T-cell (primary cell): ENCODE measurements around the gene HTR3A. TPM values are rescaled to one million over a fixed set of nuclear protein-coding genes. Genes with fewer than 3 reads are reported as not detected.
A peak's percentile ranks its signal among the peaks of the same experiment; 100 is the strongest.

ENCODE experiments used
- ATAC-seq, 4 experiments: fragments of 200-7000 bp in 3 of 4; fragments of 150-1000 bp in 1 of 4; cut with Tn5 transposase; replicated peaks in 1 of 4; 1 replicate in 3 of 4; 2 replicates in 1 of 4; pipeline ENCODE4 v1.10.0; 2021; ENCODE audit warnings: moderate library complexity in 3 of 4, mild to moderate bottlenecking in 2 of 4, moderate number of reproducible peaks in 1 of 4
- CTCF ChIA-PET, 2 donors: fragments of 300-600 bp; sonication (Branson Sonifier 250); formaldehyde crosslinking; loops; one replicate each; lab custom pipeline; 2022; ENCODE audit warnings: antibody characterized with exemption in 2 of 2; lab: Charles Lee
- POLR2A ChIA-PET, 2 donors: fragments of 300-600 bp; sonication (Branson Sonifier 250); formaldehyde crosslinking; loops; one replicate each; lab custom pipeline; 2022; ENCODE audit warnings: antibody characterized with exemption in 2 of 2; lab: Charles Lee
- DNase-seq, 35 experiments: peaks; one replicate each; pipeline versions ENCODE4 v3.0.0 to v3.0.0-alpha.2; 2013 to 2023
- H3K27ac ChIP-seq: one replicate; pipeline ENCODE4 v1.5.1; 2013; ENCODE audit warnings: low read length
- H3K27me3 ChIP-seq, 2 experiments: replicated peaks in 1 of 2; 1 replicate in 1 of 2; 2 replicates in 1 of 2; pipeline versions ENCODE4 v1.6.1 to v1.7.0; 2013; ENCODE audit warnings: low read length in 1 of 2, mixed read lengths in 1 of 2; ENCODE audit not compliant: control insufficient read depth in 2 of 2, insufficient read depth in 2 of 2; ENCODE audit errors: extremely low read depth in 1 of 2
- H3K36me3 ChIP-seq, 2 donors: 1 replicate in 1 of 2; 2 replicates in 1 of 2; pipeline versions ENCODE4 v1.6.1 to v1.7.0; 2013; ENCODE audit warnings: low read length in 1 of 2; ENCODE audit not compliant: control insufficient read depth in 2 of 2, insufficient read depth in 1 of 2; ENCODE audit errors: extremely low read depth in 1 of 2
- H3K4me1 ChIP-seq, 2 experiments: 1 replicate in 1 of 2; 2 replicates in 1 of 2; pipeline versions ENCODE4 v1.6.1 to v1.7.0; 2013; ENCODE audit warnings: low read length in 2 of 2, mixed read lengths in 1 of 2; ENCODE audit not compliant: insufficient read depth in 2 of 2, control insufficient read depth in 1 of 2; ENCODE audit errors: extremely low read depth in 1 of 2
- H3K4me3 ChIP-seq, 2 donors: 1 replicate in 1 of 2; 2 replicates in 1 of 2; pipeline versions ENCODE4 v1.5.1 to v1.7.0; 2013; ENCODE audit warnings: mild to moderate bottlenecking in 2 of 2, low read length in 1 of 2, moderate library complexity in 1 of 2; ENCODE audit not compliant: control insufficient read depth in 1 of 2; ENCODE audit errors: extremely low read depth in 1 of 2
- H3K9me3 ChIP-seq: 2 replicates; pipeline ENCODE4 v1.7.0; 2013
- H3K27ac Mint-ChIP-seq, 2 donors: one replicate each; pipeline ENCODE4 v1.8.0; 2020 to 2021; ENCODE audit warnings: mild to moderate bottlenecking in 2 of 2, mixed read lengths in 2 of 2
- H3K27me3 Mint-ChIP-seq, 2 donors: one replicate each; pipeline ENCODE4 v1.8.0; 2021 to 2022; ENCODE audit warnings: mixed read lengths in 2 of 2
- H3K36me3 Mint-ChIP-seq: one replicate; pipeline ENCODE4 v1.8.0; 2021; ENCODE audit warnings: mixed read lengths
- H3K4me1 Mint-ChIP-seq, 3 donors: one replicate each; pipeline ENCODE4 v1.8.0; 2020 to 2022; ENCODE audit warnings: mixed read lengths in 3 of 3, mild to moderate bottlenecking in 1 of 3
- H3K4me3 Mint-ChIP-seq, 3 donors: one replicate each; pipeline ENCODE4 v1.8.0; 2020 to 2022; ENCODE audit warnings: mild to moderate bottlenecking in 3 of 3, mixed read lengths in 3 of 3, moderate library complexity in 3 of 3
- H3K9me3 Mint-ChIP-seq, 3 donors: one replicate each; pipeline ENCODE4 v1.8.0; 2020 to 2022; ENCODE audit warnings: mixed read lengths in 3 of 3
- WGBS: methylation state at CpG from one replicate; pipeline ENCODE4 v1.1.5; 2013; ENCODE audit warnings: missing lambda C conversion rate; ENCODE audit not compliant: insufficient coverage; 5-methylcytosine and 5-hydroxymethylcytosine counted together
- total RNA-seq, 35 experiments: library from RNA in 6 of 35; stranded (reverse) in 6 of 35; fragments of 120-200 nt in 1 of 35; gene quantifications; one replicate each; pipeline versions ENCODE4 v1.2.1 to v1.2.4 and lab custom pipeline; 2013 to 2026

The HTR3A gene
- total RNA-seq, 5 donors from 2014 or later (not counting 1 experiment from before 2014, with no cell fraction given), result 0.13 TPM; not detected in 4

DNA sequence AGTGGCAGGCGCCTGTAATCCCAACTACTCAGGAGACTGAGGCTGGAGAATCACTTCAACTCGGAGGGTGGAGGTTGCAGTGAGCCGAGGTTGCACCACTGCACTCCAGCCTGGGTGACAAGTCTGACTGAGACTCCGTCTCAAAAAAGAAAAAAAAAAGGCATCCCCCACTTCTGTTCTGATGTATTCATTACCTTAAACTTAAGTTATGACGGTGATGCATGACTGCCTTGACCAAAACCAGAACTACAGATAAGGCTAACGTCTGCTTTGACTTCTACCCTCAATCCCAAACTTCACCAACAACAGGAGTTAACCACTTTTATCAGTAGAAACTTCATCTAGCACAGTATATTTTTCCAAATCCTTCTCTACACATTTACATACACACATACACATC lies 9.9 kb downstream of the HTR3A start:
- Histone ChIP-seq H3K27me3 (peaks cover 0 to 36% of the 10 kb centered on the region in 2 experiments), H3K9me3 (no peaks in the 10 kb centered on the region), H3K4me1 (no peaks in the 10 kb centered on the region), H3K4me3 (no peak overlapping the region), H3K27ac (no peak overlapping the region), H3K36me3 (no peaks in the 10 kb centered on the region)
- no peaks in the 10 kb centered on the region for H3K36me3 Mint-ChIP-seq
- no peak overlapping the region for H3K27ac Mint-ChIP-seq
- POLR2A ChIA-PET, result no interaction called here
- no peaks in the 10 kb centered on the region for H3K9me3 Mint-ChIP-seq
- WGBS, result no CpG with 5 or more reads among the region's 6 CpGs
- DNase-seq, result no peak
- CTCF ChIA-PET, result no interaction called here
- H3K4me3 Mint-ChIP-seq, result no peak overlapping the region
- H3K27me3 Mint-ChIP-seq, result peaks cover 22 to 26% of the 10 kb centered on the region in 2 donors
- no peak for ATAC-seq
- H3K4me1 Mint-ChIP-seq, result no peaks in the 10 kb centered on the region

DNA sequence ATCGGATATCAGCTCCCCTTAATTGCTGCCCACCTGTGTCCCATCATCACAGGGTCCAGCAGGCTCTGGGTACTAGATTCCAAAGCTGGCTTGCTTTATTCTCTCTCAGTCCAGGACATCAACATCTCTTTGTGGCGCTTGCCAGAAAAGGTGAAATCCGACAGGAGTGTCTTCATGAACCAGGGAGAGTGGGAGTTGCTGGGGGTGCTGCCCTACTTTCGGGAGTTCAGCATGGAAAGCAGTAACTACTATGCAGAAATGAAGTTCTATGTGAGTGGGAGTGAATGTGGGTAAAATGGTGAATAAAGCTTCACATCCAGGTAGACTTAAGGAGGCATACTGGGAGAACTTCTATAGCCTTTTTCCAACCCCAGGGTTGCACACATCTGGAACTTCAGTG lies 11.0 kb downstream of the HTR3A start:
- Mint-ChIP-seq H3K9me3 (no peaks in the 10 kb centered on the region), H3K4me3 (no peak overlapping the region), H3K36me3 (no peaks in the 10 kb centered on the region), H3K27ac (no peak overlapping the region), H3K27me3 (peaks cover 26% of the 10 kb centered on the region in 2 donors), H3K4me1 (no peaks in the 10 kb centered on the region)
- Histone ChIP-seq H3K36me3 (no peaks in the 10 kb centered on the region), H3K9me3 (no peaks in the 10 kb centered on the region), H3K27me3 (peaks cover 0 to 32% of the 10 kb centered on the region in 2 experiments), H3K27ac (no peak overlapping the region), H3K4me1 (no peaks in the 10 kb centered on the region), H3K4me3 (no peak overlapping the region)
- CTCF ChIA-PET, result no interaction called here
- WGBS, result 68% methylated on average over 2 of the region's 4 CpGs
- POLR2A ChIA-PET, result no interaction called here
- ATAC-seq (no peak), DNase-seq (no peak)

GRCh38 chr11:113986351-113987140 lies 11.6 kb downstream of the HTR3A start:
- POLR2A ChIA-PET, result no interaction called here
- Histone ChIP-seq H3K4me1 (no peaks in the 10 kb centered on the region), H3K27ac (no peak overlapping the region), H3K36me3 (no peaks in the 10 kb centered on the region), H3K4me3 (no peak overlapping the region), H3K27me3 (peaks cover 0 to 31% of the 10 kb centered on the region in 2 experiments), H3K9me3 (no peaks in the 10 kb centered on the region)
- H3K4me1 Mint-ChIP-seq, result no peaks in the 10 kb centered on the region
- WGBS, result 94% methylated on average over 7 of the region's 18 CpGs
- DNase-seq (no peak), ATAC-seq (no peak)
- no peak overlapping the region for H3K27ac Mint-ChIP-seq
- H3K27me3 Mint-ChIP-seq, result peaks cover 29 to 31% of the 10 kb centered on the region in 2 donors
- no peaks in the 10 kb centered on the region for H3K9me3 Mint-ChIP-seq
- no peaks in the 10 kb centered on the region for H3K36me3 Mint-ChIP-seq
- CTCF ChIA-PET, result no interaction called here
- no peak overlapping the region for H3K4me3 Mint-ChIP-seq

DNA sequence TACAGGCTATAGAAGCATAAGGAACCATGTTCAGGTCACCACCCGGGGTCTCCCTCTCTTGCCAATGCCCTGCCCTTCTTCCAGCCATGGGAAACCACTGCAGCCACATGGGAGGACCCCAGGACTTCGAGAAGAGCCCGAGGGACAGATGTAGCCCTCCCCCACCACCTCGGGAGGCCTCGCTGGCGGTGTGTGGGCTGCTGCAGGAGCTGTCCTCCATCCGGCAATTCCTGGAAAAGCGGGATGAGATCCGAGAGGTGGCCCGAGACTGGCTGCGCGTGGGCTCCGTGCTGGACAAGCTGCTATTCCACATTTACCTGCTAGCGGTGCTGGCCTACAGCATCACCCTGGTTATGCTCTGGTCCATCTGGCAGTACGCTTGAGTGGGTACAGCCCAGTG lies 14.5 kb downstream of the HTR3A start:
- Histone ChIP-seq H3K36me3 (no peaks in the 10 kb centered on the region), H3K27ac (no peak overlapping the region), H3K27me3 (peaks cover 0 to 43% of the 10 kb centered on the region in 2 experiments), H3K9me3 (no peaks in the 10 kb centered on the region), H3K4me1 (no peaks in the 10 kb centered on the region), H3K4me3 (no peak overlapping the region)
- H3K4me3 Mint-ChIP-seq, result no peak overlapping the region
- no peaks in the 10 kb centered on the region for H3K36me3 Mint-ChIP-seq
- CTCF ChIA-PET, result interaction anchor here in 1 of 2 donors (0.6 kb wide), 1 partner anchor 222 kb away, joined by 9 read pairs; no protein-coding TSS in a partner anchor
- peaks cover 0 to under 1% (median 0%) of the 10 kb centered on the region in 3 donors for H3K4me1 Mint-ChIP-seq
- DNase-seq (no peak), ATAC-seq (no peak)
- 67% methylated on average over 13 of the region's 15 CpGs for WGBS
- H3K27me3 Mint-ChIP-seq, result peaks cover 33 to 46% of the 10 kb centered on the region in 2 donors
- no peaks in the 10 kb centered on the region for H3K9me3 Mint-ChIP-seq
- POLR2A ChIA-PET, result no interaction called here
- no peak overlapping the region for H3K27ac Mint-ChIP-seq

GRCh38 chr11:113989916-113990315 lies 15.0 kb downstream of the HTR3A start:
- Mint-ChIP-seq H3K36me3 (no peaks in the 10 kb centered on the region), H3K27ac (no peak overlapping the region), H3K4me1 (peaks cover 2 to 6% (median 3%) of the 10 kb centered on the region in 3 donors), H3K4me3 (no peak overlapping the region), H3K9me3 (no peaks in the 10 kb centered on the region), H3K27me3 (peaks cover 35 to 46% of the 10 kb centered on the region in 2 donors)
- H3K9me3 ChIP-seq, result no peaks in the 10 kb centered on the region
- ATAC-seq (no peak), DNase-seq (no peak)
- WGBS, result no CpG with 5 or more reads among the region's 2 CpGs
- H3K27ac ChIP-seq, result no peak overlapping the region
- H3K4me3 ChIP-seq, result no peak overlapping the region
- POLR2A ChIA-PET, result no interaction called here
- H3K4me1 ChIP-seq, result no peaks in the 10 kb centered on the region
- peaks cover 0 to 48% of the 10 kb centered on the region in 2 experiments for H3K27me3 ChIP-seq
- CTCF ChIA-PET, result no interaction called here
- H3K36me3 ChIP-seq, result no peaks in the 10 kb centered on the region

DNA sequence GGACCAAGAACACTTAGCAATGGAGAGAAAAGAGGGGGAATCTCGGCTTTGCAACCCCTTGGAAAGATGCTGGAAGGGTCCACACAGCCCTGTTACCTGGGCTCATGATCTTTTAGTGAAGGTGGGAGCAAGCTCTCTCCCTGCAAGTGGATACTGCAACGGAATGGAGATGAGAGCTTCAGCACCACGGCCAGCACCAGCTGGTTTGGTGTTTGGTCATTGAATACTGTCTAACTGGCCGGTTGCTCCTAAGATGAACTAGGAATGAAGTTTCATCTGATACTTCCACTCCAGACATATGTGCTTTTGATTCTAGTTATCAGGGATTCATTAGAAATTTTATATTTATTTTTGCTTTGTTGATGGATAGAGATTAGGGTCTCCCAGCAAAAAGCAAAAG lies 16.3 kb downstream of the HTR3A start:
- H3K4me1 ChIP-seq, result no peaks in the 10 kb centered on the region
- H3K27me3 ChIP-seq, result peaks cover 0 to 47% of the 10 kb centered on the region in 2 experiments
- H3K9me3 ChIP-seq, result no peaks in the 10 kb centered on the region
- H3K27ac Mint-ChIP-seq, result no peak overlapping the region
- no peak overlapping the region for H3K4me3 ChIP-seq
- ChIA-PET POLR2A (no interaction called here), CTCF (interaction anchor here (1.0 to 5.7 kb wide), 2 partner anchors 271 kb away, joined by 3 to 86 read pairs; no protein-coding TSS in a partner anchor)
- H3K4me1 Mint-ChIP-seq, result peaks cover 2 to 9% (median 3%) of the 10 kb centered on the region in 3 donors
- ATAC-seq, result no peak
- H3K36me3 Mint-ChIP-seq, result no peaks in the 10 kb centered on the region
- no peaks in the 10 kb centered on the region for H3K9me3 Mint-ChIP-seq
- H3K27ac ChIP-seq, result no peak overlapping the region
- DNase-seq, result peak in 2 of 35 experiments; percentile 9 to 10
- no peak overlapping the region for H3K4me3 Mint-ChIP-seq
- no CpG with 5 or more reads among the region's 4 CpGs for WGBS
- H3K27me3 Mint-ChIP-seq, result peaks cover 33 to 46% of the 10 kb centered on the region in 2 donors
- no peaks in the 10 kb centered on the region for H3K36me3 ChIP-seq
